ENCODE results near the gene RAB11FIP4. TPM values are rescaled to one million over a fixed set of nuclear protein-coding genes. Genes with fewer than 3 reads are reported as not detected.

The RAB11FIP4 gene
- total RNA-seq, 1 donor from 2014 or later = 10.2 TPM

DNA sequence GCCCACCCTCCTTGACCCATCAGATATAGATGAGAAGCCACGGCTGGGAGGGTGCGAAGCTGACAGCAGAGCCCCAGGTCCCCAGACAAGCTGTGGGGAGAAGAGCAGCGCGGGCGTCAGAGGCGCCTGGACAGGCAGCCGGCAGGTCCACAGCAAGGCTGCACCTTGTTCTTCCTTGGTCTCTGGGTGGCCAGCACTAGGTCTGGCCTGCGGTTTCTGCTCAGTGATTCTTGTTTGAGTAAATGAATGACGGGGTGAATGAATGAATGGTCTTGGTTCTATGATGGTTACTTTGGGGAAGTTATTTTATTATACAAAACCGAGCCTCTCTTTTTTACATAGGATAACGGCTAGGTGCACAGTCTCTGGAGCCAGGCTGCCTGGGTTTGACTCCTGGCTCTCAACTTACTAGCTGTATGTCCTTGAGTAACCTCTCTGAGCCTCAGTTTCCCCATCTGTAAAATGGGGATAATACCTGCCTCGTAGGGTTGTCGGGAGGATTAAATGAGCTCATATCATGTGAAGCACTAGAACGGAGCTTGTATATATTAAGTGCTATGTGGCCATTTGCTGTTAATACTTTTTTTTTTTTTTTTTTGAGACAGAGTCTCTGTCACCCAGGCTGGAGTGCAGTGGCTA is 86.1 kb downstream of the RAB11FIP4 start:
- Mint-ChIP-seq H3K4me3 (no peak overlapping the region), H3K9me3 (no peaks in the 10 kb centered on the region), H3K27ac (no peak overlapping the region), H3K27me3 (ENCODE audit: insufficient read depth, low read depth) (peaks cover 9% of the 10 kb centered on the region), H3K36me3 (no peaks in the 10 kb centered on the region), H3K4me1 (peaks cover 4% of the 10 kb centered on the region)
- H3K79me2 ChIP-seq (ENCODE audit: low read depth) = no peaks in the 10 kb centered on the region
- no peak for TF ChIP-seq EZH2 (IDR thresholded peaks at IDR 0.05)
- no peak for TF ChIP-seq EZH2phosphoT487 (IDR thresholded peaks at IDR 0.05)
- no peak overlapping the region for H3K4me3 ChIP-seq
- no peaks in the 10 kb centered on the region for H3F3A ChIP-seq (ENCODE audit: low read depth)
- no peak overlapping the region for H3K27ac ChIP-seq
- no peak for DNase-seq (ENCODE audit: low spot score)
- no peaks in the 10 kb centered on the region for H3K36me3 ChIP-seq
- H3K4me1 ChIP-seq = no peaks in the 10 kb centered on the region
- no peaks in the 10 kb centered on the region for H4K20me1 ChIP-seq (ENCODE audit: low read depth)
- no peaks in the 10 kb centered on the region for H3K27me3 ChIP-seq
- H3K9ac ChIP-seq = no peak overlapping the region
- H2AFZ ChIP-seq (replicated peaks) = no peak overlapping the region
- no peaks in the 10 kb centered on the region for H3K9me3 ChIP-seq (ENCODE audit: low read depth)
- H3K4me2 ChIP-seq = no peak overlapping the region

GRCh38 chr17:31479062-31479408 is 87.6 kb downstream of the RAB11FIP4 start:
- Mint-ChIP-seq H3K9me3 (no peaks in the 10 kb centered on the region), H3K4me3 (no peak overlapping the region), H3K27me3 (ENCODE audit: insufficient read depth, low read depth) (peaks cover 9% of the 10 kb centered on the region), H3K27ac (no peak overlapping the region), H3K4me1 (peaks cover 4% of the 10 kb centered on the region), H3K36me3 (no peaks in the 10 kb centered on the region)
- Histone ChIP-seq H3F3A (ENCODE audit: low read depth) (no peaks in the 10 kb centered on the region), H3K4me1 (no peaks in the 10 kb centered on the region), H3K9me3 (ENCODE audit: low read depth) (no peaks in the 10 kb centered on the region), H3K27me3 (no peaks in the 10 kb centered on the region), H3K4me3 (no peak overlapping the region), H3K27ac (no peak overlapping the region), H3K4me2 (no peak overlapping the region), H3K36me3 (no peaks in the 10 kb centered on the region), H3K9ac (no peak overlapping the region), H3K79me2 (ENCODE audit: low read depth) (no peaks in the 10 kb centered on the region), H2AFZ (replicated peaks) (no peak overlapping the region), H4K20me1 (ENCODE audit: low read depth) (no peaks in the 10 kb centered on the region)
- DNase-seq (ENCODE audit: low spot score) = no peak
- TF ChIP-seq CTCF (IDR thresholded peaks at IDR 0.05) (no peak), EZH2 (IDR thresholded peaks at IDR 0.05) (no peak), EZH2phosphoT487 (IDR thresholded peaks at IDR 0.05) (no peak)

DNA sequence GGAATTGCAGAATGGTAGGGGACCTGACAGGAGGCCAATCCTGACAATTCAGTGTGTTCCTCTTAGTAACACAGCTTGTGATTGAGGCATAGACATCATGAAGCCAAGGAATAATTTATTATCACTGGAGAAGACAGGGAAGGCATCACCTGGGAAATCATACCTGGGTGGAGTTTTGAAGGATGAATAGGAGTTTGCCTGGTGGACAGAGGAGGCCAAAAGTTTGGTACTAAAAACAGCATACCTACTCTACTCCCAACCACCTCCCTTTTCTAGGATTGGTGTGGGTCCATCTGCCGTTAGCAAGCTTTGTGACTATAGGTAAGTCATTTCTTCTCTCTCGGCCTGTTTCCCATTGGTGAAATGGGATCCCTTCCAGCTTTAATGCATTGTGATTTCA is 88.0 kb downstream of the RAB11FIP4 start:
- Mint-ChIP-seq H3K27ac (no peak overlapping the region), H3K27me3 (ENCODE audit: insufficient read depth, low read depth) (peaks cover 10% of the 10 kb centered on the region)
- H3F3A ChIP-seq (ENCODE audit: low read depth) = no peaks in the 10 kb centered on the region

More for the DNA sequence above, 88.0 kb downstream of the RAB11FIP4 start:
- Mint-ChIP-seq H3K4me1 (peaks cover 4% of the 10 kb centered on the region), H3K4me3 (no peak overlapping the region), H3K36me3 (no peaks in the 10 kb centered on the region), H3K9me3 (no peaks in the 10 kb centered on the region)
- H3K9ac ChIP-seq = no peak overlapping the region
- no peak overlapping the region for H3K27ac ChIP-seq
- H3K4me2 ChIP-seq = no peak overlapping the region
- H3K4me3 ChIP-seq = no peak overlapping the region
- H2AFZ ChIP-seq (replicated peaks) = no peak overlapping the region
- H3K36me3 ChIP-seq = no peaks in the 10 kb centered on the region
- no peaks in the 10 kb centered on the region for H3K27me3 ChIP-seq
- no peaks in the 10 kb centered on the region for H4K20me1 ChIP-seq (ENCODE audit: low read depth)
- H3K4me1 ChIP-seq = no peaks in the 10 kb centered on the region
- DNase-seq (ENCODE audit: low spot score) = no peak
- no peaks in the 10 kb centered on the region for H3K9me3 ChIP-seq (ENCODE audit: low read depth)
- no peaks in the 10 kb centered on the region for H3K79me2 ChIP-seq (ENCODE audit: low read depth)
- TF ChIP-seq CTCF (IDR thresholded peaks at IDR 0.05) = no peak
- no peak for TF ChIP-seq EZH2phosphoT487 (IDR thresholded peaks at IDR 0.05)
- no peak for TF ChIP-seq EZH2 (IDR thresholded peaks at IDR 0.05)

Data from neural progenitor cell (in vitro differentiated cells).